HEK293T (cell line): ENCODE measurements around the gene ARID1B.
A peak's percentile ranks its signal among the peaks of the same experiment; 100 is the strongest.

Experiments used
- CTCF ChIA-PET: fragments of 350-600 bp; formaldehyde crosslinking; extraction: SDS; loops from one replicate; lab custom pipeline; 2021; ENCODE audit warnings: antibody characterized with exemption, inconsistent platforms; lab: Yijun Ruan, JAX
- POLR2A ChIA-PET: fragments of 350-600 bp; formaldehyde crosslinking; extraction: SDS; loops from one replicate; lab custom pipeline; 2020; ENCODE audit warnings: antibody characterized with exemption, inconsistent platforms; lab: Yijun Ruan, JAX
- DNase-seq: peaks from one replicate; pipeline ENCODE4 v3.0.0; 2012; ENCODE audit warnings: mixed read lengths; ENCODE audit errors: extremely low spot score
- ARNT ChIP-seq: fragments of 450-650 bp; IDR thresholded peaks from 2 replicates; pipeline ENCODE4 v1.6.1; 2017; ENCODE audit warnings: mild to moderate bottlenecking
- BHLHE40 ChIP-seq: fragments of 450-650 bp; IDR thresholded peaks from 2 replicates; pipeline ENCODE4 v1.6.1; 2016; ENCODE audit warnings: mild to moderate bottlenecking, moderate library complexity, borderline replicate concordance
- CTBP1 ChIP-seq: fragments of 450-650 bp; IDR thresholded peaks from 2 replicates; pipeline ENCODE4 v1.6.1; 2016; ENCODE audit warnings: borderline replicate concordance
- ELF4 ChIP-seq: fragments of 450-650 bp; IDR thresholded peaks from 2 replicates; pipeline ENCODE4 v1.6.1; 2017; ENCODE audit warnings: antibody characterized with exemption
- FOXA1 ChIP-seq: fragments of 450-650 bp; IDR thresholded peaks from 2 replicates; pipeline ENCODE4 v1.6.1; 2016; ENCODE audit warnings: mild to moderate bottlenecking
- FOXK2 ChIP-seq: fragments of 450-650 bp; IDR thresholded peaks from 2 replicates; pipeline ENCODE4 v1.6.1; 2016; ENCODE audit warnings: mild to moderate bottlenecking
- FOXM1 ChIP-seq: fragments of 450-650 bp; IDR thresholded peaks from 2 replicates; pipeline ENCODE4 v1.6.1; 2017; ENCODE audit warnings: mild to moderate bottlenecking, borderline replicate concordance
- HDGF ChIP-seq: fragments of 450-650 bp; IDR thresholded peaks from 2 replicates; pipeline ENCODE4 v1.6.1; 2017; ENCODE audit warnings: antibody characterized with exemption, borderline replicate concordance
- L3MBTL2 ChIP-seq: fragments of 450-650 bp; conservative IDR thresholded peaks from 2 replicates; pipeline ENCODE4 v1.6.1; 2016; ENCODE audit warnings: mild to moderate bottlenecking
- LEF1 ChIP-seq: fragments of 450-650 bp; IDR thresholded peaks from 2 replicates; pipeline ENCODE4 v1.6.1; 2017; ENCODE audit warnings: mild to moderate bottlenecking, borderline replicate concordance
- NFRKB ChIP-seq: fragments of 450-650 bp; IDR thresholded peaks from 2 replicates; pipeline ENCODE4 v1.6.1; 2016; ENCODE audit warnings: mild to moderate bottlenecking, moderate library complexity
- SP1 ChIP-seq: fragments of 450-650 bp; IDR thresholded peaks from 2 replicates; pipeline ENCODE4 v1.6.1; 2017
- SUZ12 ChIP-seq: fragments of 450-650 bp; IDR thresholded peaks from 2 replicates; pipeline ENCODE4 v1.6.1; 2016; ENCODE audit warnings: mild to moderate bottlenecking
- TARDBP ChIP-seq: fragments of 450-650 bp; IDR thresholded peaks from 2 replicates; pipeline ENCODE4 v1.6.1; 2016
- ZNF384 ChIP-seq: fragments of 450-650 bp; IDR thresholded peaks from 2 replicates; pipeline ENCODE4 v1.6.1; 2016
- TF ChIP-seq, protein P1 (sequence below): fragments of 450-650 bp; IDR thresholded peaks from 2 replicates; pipeline ENCODE4 v1.6.1; 2016

ARID1B gene

DNA sequence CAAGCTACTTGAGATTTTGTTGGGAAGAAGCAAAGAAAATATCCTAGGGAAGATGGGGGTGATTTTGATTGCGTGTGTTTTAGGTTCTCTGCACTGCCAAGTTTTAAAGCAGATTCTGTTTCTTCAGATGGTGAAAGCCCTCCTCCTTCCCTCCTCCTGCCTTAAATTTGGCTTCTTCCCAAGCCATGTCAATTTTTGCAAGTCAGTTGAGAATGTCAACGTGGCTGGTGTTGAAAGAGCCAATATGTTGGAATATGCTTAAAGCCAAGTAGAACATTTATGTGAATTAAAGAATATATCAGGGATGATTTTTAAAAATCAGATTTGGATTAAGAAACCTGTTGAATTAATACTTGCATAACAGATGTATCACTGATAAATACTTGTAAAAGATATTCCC lies 270.8 kb downstream of the ARID1B start:
- ChIA-PET CTCF (interaction anchor here (0.6 to 1.8 kb wide), 2 partner anchors 13 kb away, joined by 3 to 5 read pairs; no protein-coding TSS in a partner anchor), POLR2A (no interaction called here)
- TF ChIP-seq CTBP1 (no peak), L3MBTL2 (no peak), HDGF (no peak), FOXM1 (no peak), SP1 (no peak), ARNT (no peak), SUZ12 (no peak), ZNF384 (no peak), FOXK2 (no peak), ELF4 (no peak), LEF1 (no peak), BHLHE40 (no peak), FOXA1 (no peak), TARDBP (no peak), NFRKB (no peak)
- TF ChIP-seq, protein P1, sequence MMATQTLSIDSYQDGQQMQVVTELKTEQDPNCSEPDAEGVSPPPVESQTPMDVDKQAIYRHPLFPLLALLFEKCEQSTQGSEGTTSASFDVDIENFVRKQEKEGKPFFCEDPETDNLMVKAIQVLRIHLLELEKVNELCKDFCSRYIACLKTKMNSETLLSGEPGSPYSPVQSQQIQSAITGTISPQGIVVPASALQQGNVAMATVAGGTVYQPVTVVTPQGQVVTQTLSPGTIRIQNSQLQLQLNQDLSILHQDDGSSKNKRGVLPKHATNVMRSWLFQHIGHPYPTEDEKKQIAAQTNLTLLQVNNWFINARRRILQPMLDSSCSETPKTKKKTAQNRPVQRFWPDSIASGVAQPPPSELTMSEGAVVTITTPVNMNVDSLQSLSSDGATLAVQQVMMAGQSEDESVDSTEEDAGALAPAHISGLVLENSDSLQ = no peak
- no peak for DNase-seq

DNA sequence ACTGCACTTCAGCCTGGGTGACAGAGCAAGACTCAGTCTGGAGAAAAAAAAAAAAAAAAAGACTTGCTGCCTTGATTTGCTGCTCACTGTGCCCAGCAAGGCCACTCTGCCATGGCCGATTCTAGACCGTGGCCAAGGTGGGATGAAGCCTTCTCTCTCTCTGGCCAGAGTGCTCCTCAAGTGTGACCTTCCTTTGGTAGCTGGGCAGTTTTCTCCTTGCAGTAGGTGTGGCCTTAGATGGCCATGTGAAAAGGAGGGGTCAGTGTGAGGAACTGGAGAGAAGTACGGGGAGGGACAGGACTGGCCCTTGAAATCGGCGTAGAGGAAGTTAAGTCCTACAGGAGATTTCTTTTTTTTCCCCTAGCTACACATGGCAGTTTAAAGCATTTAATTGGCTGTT lies 272.0 kb downstream of the ARID1B start:
- ChIA-PET CTCF (no interaction called here), POLR2A (no interaction called here)
- no peak for TF ChIP-seq FOXA1
- TF ChIP-seq, protein P1 = no peak
- no peak for TF ChIP-seq SUZ12
- no peak for TF ChIP-seq SP1
- no peak for TF ChIP-seq L3MBTL2
- no peak for TF ChIP-seq LEF1
- no peak for TF ChIP-seq ZNF384
- no peak for TF ChIP-seq NFRKB
- TF ChIP-seq TARDBP = no peak
- TF ChIP-seq FOXM1 = no peak
- no peak for TF ChIP-seq ELF4
- TF ChIP-seq HDGF = no peak
- TF ChIP-seq BHLHE40 = no peak
- TF ChIP-seq FOXK2 = no peak
- TF ChIP-seq ARNT = no peak
- TF ChIP-seq CTBP1 = no peak
- DNase-seq = no peak

DNA sequence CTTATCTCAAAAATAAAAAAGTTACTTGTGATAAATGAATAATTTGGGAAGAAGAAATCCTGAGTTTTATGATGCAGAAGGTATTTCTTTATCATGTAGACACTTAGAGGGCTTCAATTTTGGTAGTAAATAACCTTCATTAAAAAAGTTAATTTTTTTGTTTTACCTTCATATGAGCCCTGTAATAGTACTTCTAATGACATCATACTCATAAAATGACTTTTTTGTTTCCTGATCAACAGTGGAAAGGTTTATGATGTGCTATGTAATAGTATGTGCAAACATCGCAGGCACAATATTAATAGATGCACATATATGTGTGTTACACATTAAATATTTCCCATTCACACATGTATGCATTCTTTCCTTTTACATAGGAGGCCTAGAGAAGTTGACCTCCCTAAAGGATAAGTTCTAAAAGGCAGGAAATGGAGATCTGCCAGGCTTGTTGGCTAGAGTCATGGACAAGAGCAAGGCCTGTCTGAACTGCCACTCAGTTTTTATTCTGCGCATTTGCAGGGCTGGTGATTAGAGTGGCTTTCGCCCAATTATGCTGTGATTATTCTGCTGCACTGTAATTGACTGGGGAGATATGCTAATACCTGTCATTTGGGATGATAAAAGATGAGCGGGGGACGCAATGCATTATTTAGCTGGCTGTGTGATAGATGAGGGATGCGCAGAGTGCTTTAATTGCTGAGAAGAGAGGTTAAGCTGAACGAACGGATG lies 273.5 kb downstream of the ARID1B start:
- ChIA-PET POLR2A (no interaction called here), CTCF (no interaction called here)
- DNase-seq = no peak
- TF ChIP-seq SP1 (no peak), ARNT (no peak), HDGF (no peak), FOXM1 (no peak)
- TF ChIP-seq, protein P1 = peak; percentile 39; the same call in 1 of the 2 replicates

DNA sequence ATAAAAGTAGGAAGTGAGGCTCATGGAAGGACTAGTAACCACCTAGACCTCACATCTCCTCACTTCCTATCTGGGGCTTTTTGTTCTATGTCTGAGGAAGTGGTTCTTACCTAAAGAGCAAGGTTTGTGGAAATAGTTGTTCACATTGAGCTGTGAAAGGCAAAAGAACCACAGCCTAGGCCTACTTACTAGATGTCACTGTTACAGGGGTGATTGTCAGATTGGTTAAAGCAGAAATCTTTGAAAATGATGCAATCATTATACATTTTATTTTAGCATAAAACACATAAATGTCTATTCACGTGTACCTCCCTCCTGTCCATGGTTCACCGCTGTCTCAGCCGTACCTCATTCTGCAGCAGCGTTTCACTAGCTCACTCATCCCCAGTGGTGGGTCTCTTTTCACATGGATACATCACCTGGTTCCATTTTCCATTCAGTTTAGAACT lies 277.4 kb downstream of the ARID1B start:
- TF ChIP-seq, protein P1 = no peak
- no peak for TF ChIP-seq ARNT
- no peak for TF ChIP-seq L3MBTL2
- no peak for TF ChIP-seq SUZ12
- no peak for TF ChIP-seq NFRKB
- no peak for TF ChIP-seq ZNF384
- TF ChIP-seq FOXA1 = no peak
- TF ChIP-seq ELF4 = no peak
- TF ChIP-seq CTBP1 = no peak
- no peak for TF ChIP-seq FOXM1
- TF ChIP-seq HDGF = no peak
- no peak for TF ChIP-seq TARDBP
- ChIA-PET POLR2A (no interaction called here), CTCF (interaction anchor here (1.1 kb wide), 1 partner anchor 9 kb away, joined by 3 read pairs; no protein-coding TSS in a partner anchor)
- no peak for DNase-seq

DNA sequence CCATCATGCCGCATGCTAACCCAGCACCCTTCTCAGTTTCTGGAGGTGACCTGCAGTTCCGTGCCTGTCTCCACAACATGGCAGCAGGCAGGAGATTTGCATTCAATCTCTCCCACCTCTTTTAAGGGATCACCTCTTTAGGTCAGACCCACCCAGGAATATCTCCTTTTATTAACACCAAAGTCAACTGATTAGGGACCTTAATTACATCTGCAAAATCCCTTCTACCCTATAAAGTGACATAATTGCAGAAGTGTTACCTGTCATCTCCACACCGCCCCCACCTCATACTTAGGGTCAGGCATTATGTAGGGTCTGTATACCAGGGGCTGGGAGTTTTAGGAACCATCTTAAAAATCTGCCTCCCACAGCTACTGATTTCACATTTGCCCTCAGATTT lies 278.7 kb downstream of the ARID1B start:
- no peak for DNase-seq
- POLR2A ChIA-PET = no interaction called here
- TF ChIP-seq, protein P1 = no peak
- no peak for TF ChIP-seq HDGF
- TF ChIP-seq ZNF384 = no peak
- TF ChIP-seq TARDBP = no peak
- no peak for TF ChIP-seq NFRKB
- no peak for TF ChIP-seq LEF1
- no peak for TF ChIP-seq CTBP1
- TF ChIP-seq L3MBTL2 = no peak
- no peak for TF ChIP-seq BHLHE40
- TF ChIP-seq SUZ12 = no peak
- no peak for TF ChIP-seq FOXM1
- CTCF ChIA-PET = no interaction called here
